CD4-positive, CD25-positive, alpha-beta regulatory T cell (primary cell): ENCODE data around the gene CHD9. TPM values are rescaled to one million over a fixed set of nuclear protein-coding genes. Genes with fewer than 3 reads are reported as not detected.

Source experiments
- ATAC-seq, 2 donors: fragments of 150-1000 bp; cut with Tn5 transposase; one replicate each; pipeline ENCODE4 v1.10.0; 2021; ENCODE audit warnings: low read depth in 2 of 2, moderate number of reproducible peaks in 2 of 2, moderate library complexity in 1 of 2
- DNase-seq, 3 donors: peaks; one replicate each; pipeline versions ENCODE4 v3.0.0 to v3.0.0-alpha.2; 2012 to 2022; ENCODE audit warnings: mixed read lengths in 1 of 3
- H3K27ac ChIP-seq: one replicate; pipeline ENCODE4 v1.7.0; 2013; ENCODE audit warnings: mild to moderate bottlenecking, low read length; ENCODE audit not compliant: insufficient read depth, poor library complexity, severe bottlenecking
- H3K27me3 ChIP-seq: one replicate; pipeline ENCODE4 v1.7.0; 2013; ENCODE audit warnings: low read length; ENCODE audit not compliant: control insufficient read depth, insufficient read depth
- H3K36me3 ChIP-seq: one replicate; pipeline ENCODE4 v1.7.0; 2013; ENCODE audit warnings: mild to moderate bottlenecking, low read length, moderate library complexity; ENCODE audit not compliant: control insufficient read depth, insufficient read depth
- H3K4me1 ChIP-seq: 2 replicates; pipeline ENCODE4 v1.7.0; 2013; ENCODE audit warnings: mild to moderate bottlenecking, low read length; ENCODE audit not compliant: insufficient read depth, control insufficient read depth, poor library complexity, severe bottlenecking
- H3K4me3 ChIP-seq: one replicate; pipeline ENCODE4 v1.7.0; 2013; ENCODE audit warnings: low read depth, mild to moderate bottlenecking, low read length, moderate library complexity
- H3K9me3 ChIP-seq, 2 experiments: 1 replicate in 1 of 2; 2 replicates in 1 of 2; pipeline ENCODE4 v1.7.0; 2013; ENCODE audit warnings: low read length in 2 of 2, mild to moderate bottlenecking in 1 of 2, moderate library complexity in 1 of 2; ENCODE audit not compliant: control insufficient read depth in 2 of 2
- H3K27ac Mint-ChIP-seq, 3 donors: one replicate each; pipeline ENCODE4 v1.8.0; 2020 to 2022; ENCODE audit warnings: mild to moderate bottlenecking in 3 of 3, mixed read lengths in 3 of 3, moderate library complexity in 2 of 3
- H3K27me3 Mint-ChIP-seq: one replicate; pipeline ENCODE4 v1.8.0; 2022; ENCODE audit warnings: mild to moderate bottlenecking, mixed read lengths
- H3K36me3 Mint-ChIP-seq: one replicate; pipeline ENCODE4 v1.8.0; 2020; ENCODE audit warnings: mixed read lengths
- H3K4me1 Mint-ChIP-seq, 4 donors: one replicate each; pipeline ENCODE4 v1.8.0; 2020 to 2022; ENCODE audit warnings: mixed read lengths in 4 of 4, mild to moderate bottlenecking in 1 of 4
- H3K4me3 Mint-ChIP-seq, 4 donors: one replicate each; pipeline ENCODE4 v1.8.0; 2020 to 2022; ENCODE audit warnings: mild to moderate bottlenecking in 4 of 4, mixed read lengths in 4 of 4, moderate library complexity in 3 of 4
- H3K9me3 Mint-ChIP-seq, 7 donors: one replicate each; pipeline ENCODE4 v1.8.0; 2020 to 2022; ENCODE audit warnings: mixed read lengths in 7 of 7, mild to moderate bottlenecking in 3 of 7, moderate library complexity in 2 of 7
- polyA plus RNA-seq, 4 donors: library from polyadenylated mRNA; unstranded; fragments of 300-500 nt; fragmentation: Illumina TruSeq; gene quantifications; one replicate each; pipeline ENCODE4 v1.2.3, GENCODE V29; 2021
- total RNA-seq: library from RNA; stranded (reverse); gene quantifications from one replicate; pipeline ENCODE4 v1.2.3, GENCODE V29; 2022

CHD9 gene
- total and polyA plus RNA-seq, 5 donors from 2014 or later = 17.6 to 32.7 (median 23.2) TPM

- H3K4me3 ChIP-seq = no peak overlapping the region
- no peaks in the 10 kb centered on the region for H3K36me3 ChIP-seq
- Mint-ChIP-seq H3K27me3 (no peaks in the 10 kb centered on the region), H3K27ac (peak overlapping the region in 1 of 3 donors; percentile 5), H3K4me3 (no peak overlapping the region), H3K9me3 (peaks cover 0 to 2% (median 0%) of the 10 kb centered on the region in 7 donors), H3K4me1 (peaks cover 0 to 2% (median 0%) of the 10 kb centered on the region in 4 donors), H3K36me3 (no peaks in the 10 kb centered on the region)
- no peaks in the 10 kb centered on the region for H3K9me3 ChIP-seq
- no peak for ATAC-seq
- no peaks in the 10 kb centered on the region for H3K27me3 ChIP-seq
- no peaks in the 10 kb centered on the region for H3K4me1 ChIP-seq
- no peak overlapping the region for H3K27ac ChIP-seq
- no peak for DNase-seq
Measured at GRCh38 chr16:53085369-53085843, 30.6 kb downstream of the CHD9 start.

- Histone ChIP-seq H3K27ac (no peak overlapping the region), H3K9me3 (no peaks in the 10 kb centered on the region), H3K27me3 (no peaks in the 10 kb centered on the region), H3K4me3 (no peak overlapping the region), H3K36me3 (no peaks in the 10 kb centered on the region), H3K4me1 (no peaks in the 10 kb centered on the region)
- Mint-ChIP-seq H3K4me3 (no peak overlapping the region), H3K27me3 (no peaks in the 10 kb centered on the region), H3K36me3 (no peaks in the 10 kb centered on the region), H3K4me1 (peaks cover 0 to 2% (median 1%) of the 10 kb centered on the region in 4 donors), H3K27ac (no peak overlapping the region), H3K9me3 (peaks cover 0 to 2% (median 0%) of the 10 kb centered on the region in 7 donors)
- ATAC-seq = no peak
- DNase-seq = no peak
Measured at GRCh38 chr16:53085931-53086421, 31.2 kb downstream of the CHD9 start.

- Mint-ChIP-seq H3K4me1 (peaks cover 0 to 6% (median 3%) of the 10 kb centered on the region in 4 donors), H3K4me3 (no peak overlapping the region), H3K9me3 (peaks cover 0 to 2% (median 0%) of the 10 kb centered on the region in 7 donors), H3K36me3 (no peaks in the 10 kb centered on the region), H3K27me3 (no peaks in the 10 kb centered on the region), H3K27ac (no peak overlapping the region)
- no peaks in the 10 kb centered on the region for H3K4me1 ChIP-seq
- H3K9me3 ChIP-seq = no peaks in the 10 kb centered on the region
- H3K27ac ChIP-seq = no peak overlapping the region
- no peaks in the 10 kb centered on the region for H3K27me3 ChIP-seq
- ATAC-seq (no peak), DNase-seq (no peak)
- no peaks in the 10 kb centered on the region for H3K36me3 ChIP-seq
- no peak overlapping the region for H3K4me3 ChIP-seq
Measured at GRCh38 chr16:53087101-53087500, 32.3 kb downstream of the CHD9 start.

- no peaks in the 10 kb centered on the region for H3K27me3 ChIP-seq
- no peak overlapping the region for H3K27ac ChIP-seq
- Mint-ChIP-seq H3K36me3 (no peaks in the 10 kb centered on the region), H3K4me3 (no peak overlapping the region), H3K4me1 (peaks cover 0 to 8% (median 3%) of the 10 kb centered on the region in 4 donors), H3K27ac (peak overlapping the region in 1 of 3 donors; percentile 48), H3K9me3 (peaks cover 0 to 2% (median 0%) of the 10 kb centered on the region in 7 donors), H3K27me3 (no peaks in the 10 kb centered on the region)
- no peaks in the 10 kb centered on the region for H3K36me3 ChIP-seq
- no peaks in the 10 kb centered on the region for H3K9me3 ChIP-seq
- ATAC-seq (no peak), DNase-seq (no peak)
- no peak overlapping the region for H3K4me3 ChIP-seq
- H3K4me1 ChIP-seq = no peaks in the 10 kb centered on the region
Measured at GRCh38 chr16:53089434-53090285, 34.9 kb downstream of the CHD9 start.

GRCh38 chr16:53090286-53090590 lies 35.4 kb downstream of the CHD9 start:
- no peak for DNase-seq
- Histone ChIP-seq H3K27me3 (no peaks in the 10 kb centered on the region), H3K4me1 (no peaks in the 10 kb centered on the region), H3K27ac (no peak overlapping the region), H3K9me3 (no peaks in the 10 kb centered on the region), H3K36me3 (no peaks in the 10 kb centered on the region), H3K4me3 (no peak overlapping the region)
- peaks cover 0 to 2% (median 0%) of the 10 kb centered on the region in 7 donors for H3K9me3 Mint-ChIP-seq
- no peaks in the 10 kb centered on the region for H3K27me3 Mint-ChIP-seq
- peaks cover 0 to 8% (median 3%) of the 10 kb centered on the region in 4 donors for H3K4me1 Mint-ChIP-seq
- no peak overlapping the region for H3K27ac Mint-ChIP-seq
- no peak for ATAC-seq
- H3K36me3 Mint-ChIP-seq = no peaks in the 10 kb centered on the region
- H3K4me3 Mint-ChIP-seq = no peak overlapping the region

GRCh38 chr16:53090591-53091411 lies 36.0 kb downstream of the CHD9 start:
- DNase-seq = peak in 1 of 3 donors; percentile 17
- Histone ChIP-seq H3K36me3 (no peaks in the 10 kb centered on the region), H3K27ac (no peak overlapping the region), H3K4me3 (no peak overlapping the region), H3K4me1 (no peaks in the 10 kb centered on the region), H3K9me3 (no peaks in the 10 kb centered on the region), H3K27me3 (no peaks in the 10 kb centered on the region)
- no peak overlapping the region for H3K4me3 Mint-ChIP-seq
- H3K27me3 Mint-ChIP-seq = no peaks in the 10 kb centered on the region
- ATAC-seq = no peak
- H3K4me1 Mint-ChIP-seq = peaks cover 0 to 8% (median 3%) of the 10 kb centered on the region in 4 donors
- no peaks in the 10 kb centered on the region for H3K36me3 Mint-ChIP-seq
- H3K9me3 Mint-ChIP-seq = peaks cover 0 to 2% (median 0%) of the 10 kb centered on the region in 7 donors
- no peak overlapping the region for H3K27ac Mint-ChIP-seq

GRCh38 chr16:53091466-53092211 lies 36.8 kb downstream of the CHD9 start:
- H3K4me3 Mint-ChIP-seq = no peak overlapping the region
- ATAC-seq = peak in 1 of 2 donors; percentile 27

More at GRCh38 chr16:53091466-53092211, 36.8 kb downstream of the CHD9 start:
- peak overlapping the region in 2 of 3 donors; percentile 3 to 21 for H3K27ac Mint-ChIP-seq
- H3K9me3 Mint-ChIP-seq = peaks cover 0 to 2% (median 0%) of the 10 kb centered on the region in 7 donors
- no peaks in the 10 kb centered on the region for H3K4me1 ChIP-seq
- no peak overlapping the region for H3K4me3 ChIP-seq
- peak in 1 of 3 donors; percentile 9 for DNase-seq
- H3K36me3 Mint-ChIP-seq = no peaks in the 10 kb centered on the region
- no peak overlapping the region for H3K27ac ChIP-seq
- no peaks in the 10 kb centered on the region for H3K9me3 ChIP-seq
- H3K4me1 Mint-ChIP-seq = peaks cover 0 to 8% (median 3%) of the 10 kb centered on the region in 4 donors
- H3K27me3 Mint-ChIP-seq = no peaks in the 10 kb centered on the region
- H3K36me3 ChIP-seq = no peaks in the 10 kb centered on the region
- H3K27me3 ChIP-seq = no peaks in the 10 kb centered on the region
